ENCODE results near the gene CRCP.
"Not testable (repeated sequence)": the region's sequence is repeated elsewhere in the genome, so short reads cannot be mapped to it uniquely, and the experiment has no call there.

CRCP gene

GRCh38 chr7:66152371-66153191, 37.9 kb downstream of the CRCP start:
- no peak for DNase-seq (ENCODE audit: low read depth in 2 of 3, low spot score in 2 of 3)

- DNase-seq (ENCODE audit: low read depth in 2 of 3, low spot score in 2 of 3), result no peak
These were observed 39.0 kb downstream of the CRCP start for GRCh38 chr7:66153691-66154090.

- not testable (repeated sequence) for DNase-seq (ENCODE audit: low read depth in 2 of 3, low spot score in 2 of 3)
These were observed 41.4 kb downstream of the CRCP start for GRCh38 chr7:66156035-66156434.

GRCh38 chr7:66157060-66157459, 42.4 kb downstream of the CRCP start:
- no peak for DNase-seq (ENCODE audit: low read depth in 2 of 3, low spot score in 2 of 3)

- DNase-seq (ENCODE audit: low read depth in 2 of 3, low spot score in 2 of 3), result no peak
These were observed 48.0 kb downstream of the CRCP start for GRCh38 chr7:66162622-66163021.

- no peak for DNase-seq (ENCODE audit: low read depth in 2 of 3, low spot score in 2 of 3)
These were observed 48.6 kb downstream of the CRCP start for GRCh38 chr7:66163186-66163610.

GRCh38 chr7:66164356-66164755, 49.7 kb downstream of the CRCP start:
- DNase-seq (ENCODE audit: low read depth in 2 of 3, low spot score in 2 of 3), result no peak

GRCh38 chr7:66167773-66168387, 53.2 kb downstream of the CRCP start:
- no peak for DNase-seq (ENCODE audit: low read depth in 2 of 3, low spot score in 2 of 3)

- no peak for DNase-seq (ENCODE audit: low read depth in 2 of 3, low spot score in 2 of 3)
These were observed 55.0 kb downstream of the CRCP start for GRCh38 chr7:66169616-66170015.

- DNase-seq (ENCODE audit: low read depth in 2 of 3, low spot score in 2 of 3), result no peak
These were observed 55.9 kb downstream of the CRCP start for GRCh38 chr7:66170309-66171231.

GRCh38 chr7:66172536-66173401, 58.1 kb downstream of the CRCP start:
- not testable (repeated sequence) for DNase-seq (ENCODE audit: low read depth in 2 of 3, low spot score in 2 of 3)

- DNase-seq (ENCODE audit: low read depth in 2 of 3, low spot score in 2 of 3), result no peak
These were observed 59.2 kb downstream of the CRCP start for GRCh38 chr7:66173856-66174255.

GRCh38 chr7:66175006-66175405, 60.4 kb downstream of the CRCP start:
- not testable (repeated sequence) for DNase-seq (ENCODE audit: low read depth in 2 of 3, low spot score in 2 of 3)

GRCh38 chr7:66176914-66177313, 62.3 kb downstream of the CRCP start:
- DNase-seq (ENCODE audit: low read depth in 2 of 3, low spot score in 2 of 3), result no peak

GRCh38 chr7:66178258-66178657, 63.6 kb downstream of the CRCP start:
- no peak for DNase-seq (ENCODE audit: low read depth in 2 of 3, low spot score in 2 of 3)

- no peak for DNase-seq (ENCODE audit: low read depth in 2 of 3, low spot score in 2 of 3)
These were observed 66.7 kb downstream of the CRCP start for GRCh38 chr7:66181329-66181728.

GRCh38 chr7:66181845-66182244, 67.2 kb downstream of the CRCP start:
- no peak for DNase-seq (ENCODE audit: low read depth in 2 of 3, low spot score in 2 of 3)

- no peak for DNase-seq (ENCODE audit: low read depth in 2 of 3, low spot score in 2 of 3)
These were observed 68.3 kb downstream of the CRCP start for GRCh38 chr7:66182920-66183319.

GRCh38 chr7:66183700-66184099, 69.1 kb downstream of the CRCP start:
- no peak for DNase-seq (ENCODE audit: low read depth in 2 of 3, low spot score in 2 of 3)

GRCh38 chr7:66185680-66186187, 71.1 kb downstream of the CRCP start:
- DNase-seq (ENCODE audit: low read depth in 2 of 3, low spot score in 2 of 3), result no peak

Data from activated CD8-positive, alpha-beta memory T cell treated with anti-CD3 and anti-CD28 coated beads for 48 hours (primary cell).